Ammon's horn (tissue), 1 donor: Measurements from ENCODE around the gene FREM2.

Source experiments
- DNase-seq: peaks from one replicate; pipeline ENCODE4 v3.0.0-alpha.2; 2016; ENCODE audit warnings: low spot score

Gene FREM2, protein sequence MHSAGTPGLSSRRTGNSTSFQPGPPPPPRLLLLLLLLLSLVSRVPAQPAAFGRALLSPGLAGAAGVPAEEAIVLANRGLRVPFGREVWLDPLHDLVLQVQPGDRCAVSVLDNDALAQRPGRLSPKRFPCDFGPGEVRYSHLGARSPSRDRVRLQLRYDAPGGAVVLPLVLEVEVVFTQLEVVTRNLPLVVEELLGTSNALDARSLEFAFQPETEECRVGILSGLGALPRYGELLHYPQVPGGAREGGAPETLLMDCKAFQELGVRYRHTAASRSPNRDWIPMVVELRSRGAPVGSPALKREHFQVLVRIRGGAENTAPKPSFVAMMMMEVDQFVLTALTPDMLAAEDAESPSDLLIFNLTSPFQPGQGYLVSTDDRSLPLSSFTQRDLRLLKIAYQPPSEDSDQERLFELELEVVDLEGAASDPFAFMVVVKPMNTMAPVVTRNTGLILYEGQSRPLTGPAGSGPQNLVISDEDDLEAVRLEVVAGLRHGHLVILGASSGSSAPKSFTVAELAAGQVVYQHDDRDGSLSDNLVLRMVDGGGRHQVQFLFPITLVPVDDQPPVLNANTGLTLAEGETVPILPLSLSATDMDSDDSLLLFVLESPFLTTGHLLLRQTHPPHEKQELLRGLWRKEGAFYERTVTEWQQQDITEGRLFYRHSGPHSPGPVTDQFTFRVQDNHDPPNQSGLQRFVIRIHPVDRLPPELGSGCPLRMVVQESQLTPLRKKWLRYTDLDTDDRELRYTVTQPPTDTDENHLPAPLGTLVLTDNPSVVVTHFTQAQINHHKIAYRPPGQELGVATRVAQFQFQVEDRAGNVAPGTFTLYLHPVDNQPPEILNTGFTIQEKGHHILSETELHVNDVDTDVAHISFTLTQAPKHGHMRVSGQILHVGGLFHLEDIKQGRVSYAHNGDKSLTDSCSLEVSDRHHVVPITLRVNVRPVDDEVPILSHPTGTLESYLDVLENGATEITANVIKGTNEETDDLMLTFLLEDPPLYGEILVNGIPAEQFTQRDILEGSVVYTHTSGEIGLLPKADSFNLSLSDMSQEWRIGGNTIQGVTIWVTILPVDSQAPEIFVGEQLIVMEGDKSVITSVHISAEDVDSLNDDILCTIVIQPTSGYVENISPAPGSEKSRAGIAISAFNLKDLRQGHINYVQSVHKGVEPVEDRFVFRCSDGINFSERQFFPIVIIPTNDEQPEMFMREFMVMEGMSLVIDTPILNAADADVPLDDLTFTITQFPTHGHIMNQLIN (N-terminal part only)

GRCh38 chr13:38686577-38687245 is at the start of gene FREM2:
Gene FREM2, plus strand, starts transcription at chr13:38687077. Its CDS starts 268 bp downstream, at chr13:38687345.
- peak; percentile 73 for DNase-seq

- no peak for DNase-seq
Measured at GRCh38 chr13:38637576-38637975, 49.3 kb upstream of the FREM2 start.

DNA sequence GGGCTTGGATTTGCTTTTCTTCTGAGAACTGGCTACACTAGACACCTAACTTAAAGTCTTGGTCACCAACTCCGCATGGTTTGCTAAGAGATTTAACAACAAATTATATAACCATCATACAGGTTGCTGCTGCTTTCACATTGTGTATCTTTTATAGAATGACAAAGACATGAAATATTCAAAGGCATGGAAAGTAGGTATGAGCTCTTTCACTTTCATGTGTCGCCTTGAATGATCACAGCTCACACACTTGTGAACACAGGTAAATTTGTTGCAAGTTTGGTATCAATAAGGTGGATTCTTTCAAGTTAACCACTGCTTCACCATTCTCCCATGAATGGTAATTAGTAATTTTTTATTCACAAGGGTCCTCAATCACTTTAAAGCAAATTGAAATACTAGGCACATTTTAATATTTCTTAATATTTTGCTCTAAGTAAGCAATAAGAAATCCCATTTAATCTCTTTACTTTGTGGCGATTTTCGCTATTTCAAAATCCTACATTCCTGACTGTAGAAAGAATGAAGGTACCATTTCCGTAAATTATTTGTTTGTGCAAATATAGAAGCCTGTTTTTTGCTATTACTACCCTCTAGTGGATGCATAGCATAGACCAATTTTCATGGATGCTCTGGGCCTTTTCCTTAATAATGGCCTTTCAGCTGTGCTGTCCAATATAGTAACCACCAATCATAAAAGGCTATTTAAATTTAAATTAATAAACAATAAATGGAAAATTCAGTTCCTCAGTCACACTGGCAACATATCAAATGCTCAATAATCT is 45.5 kb upstream of the FREM2 start:
- DNase-seq: no peak

DNA sequence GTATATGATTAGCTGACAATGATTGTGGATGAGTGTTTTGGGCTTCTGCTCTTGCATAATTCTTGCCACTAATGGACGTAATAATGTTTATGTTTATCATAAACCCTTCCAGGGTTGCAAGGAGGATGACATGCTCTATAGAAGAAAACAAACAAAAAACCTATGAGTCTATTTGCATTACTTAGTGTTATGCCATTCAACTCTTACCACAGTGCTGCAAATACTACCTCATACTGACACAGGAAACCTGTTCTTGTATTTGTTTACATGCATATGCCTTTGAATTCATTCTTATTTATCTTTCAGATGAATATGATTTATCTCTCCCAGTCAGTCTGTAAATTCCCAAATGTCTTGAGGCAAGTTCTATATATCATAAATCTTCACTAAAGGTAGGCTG is 39.6 kb upstream of the FREM2 start:
- DNase-seq: no peak

GRCh38 chr13:38648912-38649311 is 38.0 kb upstream of the FREM2 start:
- no peak for DNase-seq

GRCh38 chr13:38656699-38657098 is 30.2 kb upstream of the FREM2 start:
- no peak for DNase-seq

GRCh38 chr13:38657191-38657590 is 29.7 kb upstream of the FREM2 start:
- no peak for DNase-seq

DNA sequence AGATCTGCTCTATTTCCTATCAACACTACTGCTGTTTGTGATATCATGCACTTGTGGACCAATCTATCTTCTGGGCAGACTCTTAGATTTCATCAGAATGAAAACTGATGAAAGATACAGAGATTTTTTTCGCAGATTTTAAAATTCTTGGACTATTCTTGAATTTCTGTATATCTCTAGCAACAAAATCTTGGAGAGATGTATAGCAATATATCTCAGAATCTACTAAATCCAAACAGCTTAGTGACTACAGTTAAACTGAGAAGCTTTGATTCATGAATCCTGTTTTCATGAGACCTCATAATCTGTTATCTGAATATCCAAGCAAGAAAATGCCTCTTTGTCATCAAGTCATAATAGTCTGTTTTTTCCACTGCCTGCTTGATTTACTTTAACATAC is 28.0 kb upstream of the FREM2 start:
- DNase-seq: no peak

DNA sequence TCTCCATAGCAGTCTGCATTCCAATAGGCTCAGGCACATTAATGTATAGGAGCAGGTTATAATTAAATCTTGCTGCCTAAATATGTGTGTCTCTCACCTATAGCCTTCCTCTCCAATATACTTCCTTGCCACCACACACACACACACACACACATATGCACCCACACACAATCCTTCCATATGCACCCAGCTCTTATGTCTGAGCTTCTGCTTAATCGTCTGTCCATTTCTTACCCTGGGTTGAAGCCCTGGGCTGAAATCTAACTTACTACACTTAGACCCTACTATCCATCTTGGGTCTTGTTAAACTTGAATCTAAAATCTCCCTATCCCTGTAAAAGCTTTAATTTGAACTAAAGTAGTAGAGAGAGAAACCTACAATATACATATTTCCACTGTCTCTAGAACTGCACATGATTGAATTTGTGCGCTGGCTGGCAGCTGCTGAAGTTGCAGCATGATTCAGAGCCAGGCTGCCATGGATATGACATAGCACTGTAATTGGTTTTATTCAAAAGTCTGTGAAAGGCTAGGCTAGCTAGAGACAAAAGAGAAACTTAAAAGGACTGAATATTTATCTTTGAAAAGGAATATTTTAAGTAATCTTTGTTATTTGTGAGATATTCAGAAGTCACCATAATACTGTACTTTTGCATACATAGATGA is 25.7 kb upstream of the FREM2 start:
- DNase-seq: peak; percentile 40

GRCh38 chr13:38662362-38662761 is 24.5 kb upstream of the FREM2 start:
- DNase-seq: no peak

DNA sequence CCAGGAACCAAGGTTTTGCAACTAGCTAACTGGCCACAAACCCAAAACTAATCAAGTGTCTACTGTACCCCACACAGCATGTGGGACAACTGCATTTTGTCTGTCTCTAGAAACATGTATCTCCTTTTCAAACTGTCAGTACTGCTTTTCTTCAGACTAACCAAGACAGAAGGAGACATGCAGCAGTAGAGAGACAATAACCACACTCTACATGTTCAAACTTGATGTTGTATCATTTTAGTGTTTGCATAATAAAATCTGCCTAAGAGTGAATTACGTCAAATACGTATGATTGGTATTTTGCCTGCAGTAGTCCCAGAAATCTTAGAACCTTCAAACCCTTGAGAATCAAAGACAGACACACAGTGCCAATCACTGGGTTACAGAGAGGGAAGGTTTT is 22.0 kb upstream of the FREM2 start:
- DNase-seq: no peak

GRCh38 chr13:38667526-38668109 is 19.3 kb upstream of the FREM2 start:
- no peak for DNase-seq

DNA sequence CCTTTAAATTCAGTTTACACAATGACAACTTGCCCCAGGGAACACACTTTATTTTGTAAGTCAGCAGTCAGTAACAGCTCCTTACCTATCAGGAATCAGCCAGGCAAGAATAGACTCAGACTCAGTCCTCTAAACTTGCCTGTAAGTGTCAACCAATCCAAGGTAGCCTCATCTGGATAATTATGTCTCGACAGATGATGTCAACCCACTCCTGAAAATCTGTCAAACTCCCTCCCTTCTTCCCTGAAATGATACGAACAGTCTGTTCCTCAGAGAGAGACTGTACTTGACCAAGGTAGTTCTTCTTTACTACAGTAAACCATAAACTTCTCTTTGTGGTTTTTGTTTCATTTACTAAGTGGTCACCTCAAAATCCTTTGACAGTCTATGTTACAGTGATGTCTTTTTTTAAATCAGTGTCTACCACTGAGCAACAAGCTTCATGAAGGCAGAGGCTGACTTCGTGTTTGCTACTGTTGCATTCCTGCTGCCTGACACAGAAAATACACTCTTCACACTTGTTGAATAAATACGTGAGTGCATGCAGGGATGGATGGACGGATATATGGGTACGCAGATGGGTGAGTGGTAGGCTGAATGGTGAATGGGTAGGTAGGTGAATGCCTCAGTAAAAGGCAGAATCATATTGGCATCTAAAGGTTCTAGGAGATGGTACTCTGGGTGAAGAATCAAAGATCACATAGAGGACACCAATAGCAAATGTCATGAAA is 17.5 kb upstream of the FREM2 start:
- no peak for DNase-seq

GRCh38 chr13:38670627-38671026 is 16.2 kb upstream of the FREM2 start:
- no peak for DNase-seq

- DNase-seq: no peak
Measured at GRCh38 chr13:38671980-38672379, 14.9 kb upstream of the FREM2 start.

DNA sequence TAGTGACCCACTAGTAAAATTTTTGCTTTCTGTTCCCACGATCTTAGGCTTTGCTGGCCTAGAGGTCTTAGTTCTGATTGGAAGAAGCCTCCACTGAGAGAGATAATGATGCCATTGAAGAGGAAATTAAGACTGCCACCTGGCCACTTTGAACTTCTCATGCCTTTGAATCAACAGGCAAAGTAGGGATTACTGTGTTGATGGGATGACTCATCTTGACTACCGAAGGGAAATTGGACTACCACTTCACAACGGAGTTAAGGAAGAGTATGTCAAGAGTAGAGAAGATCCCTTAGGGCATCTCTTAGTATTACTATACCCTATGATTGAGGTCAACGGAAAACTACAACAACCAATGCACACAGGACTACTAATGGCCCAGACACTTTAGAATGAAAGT is 12.7 kb upstream of the FREM2 start:
- DNase-seq: no peak

GRCh38 chr13:38680912-38681311 is 6.0 kb upstream of the FREM2 start:
- no peak for DNase-seq

DNA sequence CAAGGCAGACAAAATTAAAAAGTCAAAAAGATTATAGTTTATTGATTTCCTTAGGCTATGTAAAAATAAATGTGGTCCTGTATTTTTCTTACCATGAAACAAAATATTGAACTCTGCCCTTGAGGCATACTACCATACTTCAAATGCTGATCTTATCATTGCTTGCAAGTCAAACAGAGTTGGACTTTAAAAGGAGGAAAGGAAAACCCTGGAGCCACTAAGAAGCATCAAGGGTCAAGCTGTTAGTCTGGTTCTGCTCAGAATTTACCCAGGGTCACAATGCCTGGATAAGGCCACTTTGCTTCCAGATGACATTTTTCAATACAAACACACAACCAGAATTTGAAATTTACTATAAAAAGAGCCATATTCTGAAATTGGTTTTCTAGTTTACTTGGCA is 2.2 kb upstream of the FREM2 start:
- no peak for DNase-seq

- no peak for DNase-seq
Measured at GRCh38 chr13:38685431-38685830, 1.4 kb upstream of the FREM2 start.
